K562 (cell line): ENCODE results near the gene HNRNPM. TPM values are rescaled to one million over a fixed set of nuclear protein-coding genes. Genes with fewer than 3 reads are reported as not detected.

ENCODE experiments used
- ATF1 ChIP-seq, 2 experiments: fragments of 450-650 bp in 1 of 2; IDR thresholded peaks; 2 replicates each; pipeline ENCODE4 v1.6.1; 2016; ENCODE audit warnings: missing compliant biosample characterization in 1 of 2, missing genetic modification characterization in 1 of 2
- BRD9 ChIP-seq: fragments of 450-650 bp; IDR thresholded peaks from 2 replicates; pipeline ENCODE4 v1.6.1; 2018; ENCODE audit warnings: low read depth; ENCODE audit not compliant: partially characterized antibody
- CBX2 ChIP-seq: fragments of 200-600 bp; sonication (generic); IDR thresholded peaks from one replicate; pipeline ENCODE4 v1.6.1; 2012; ENCODE audit warnings: mild to moderate bottlenecking, low read length, inconsistent platforms; ENCODE audit not compliant: insufficient read depth, poor library complexity, severe bottlenecking
- CHD2 ChIP-seq: IDR thresholded peaks from 2 replicates; pipeline ENCODE4 v1.6.1; 2011; ENCODE audit warnings: low read depth, low read length
- CSDE1 ChIP-seq, 2 experiments: fragments of 450-650 bp; IDR thresholded peaks; 2 replicates each; pipeline ENCODE4 v1.6.1; 2016; ENCODE audit warnings: mild to moderate bottlenecking in 1 of 2
- DNMT1 ChIP-seq: fragments of 450-650 bp; IDR thresholded peaks from 2 replicates; pipeline ENCODE4 v1.6.1; 2016; ENCODE audit warnings: antibody characterized with exemption, mild to moderate bottlenecking
- GABPA ChIP-seq: fragments of 200-800 bp; sonication (Bioruptor generic); conservative IDR thresholded peaks from 2 replicates; pipeline ENCODE4 v1.6.1; 2016; ENCODE audit warnings: low read depth, missing genetic modification characterization, missing compliant biosample characterization
- GTF2F1 ChIP-seq: IDR thresholded peaks from 2 replicates; pipeline ENCODE4 v1.6.1; 2011; ENCODE audit warnings: low read depth, low read length, improper control_type of control experiment
- HNRNPL ChIP-seq: fragments of 200-400 bp; formaldehyde crosslinking; IDR thresholded peaks from 2 replicates; pipeline ENCODE4 v1.6.1; 2017; ENCODE audit warnings: low read depth, mild to moderate bottlenecking, low read length
- JUNB ChIP-seq: fragments of 450-650 bp; formaldehyde crosslinking; conservative IDR thresholded peaks from 2 replicates; pipeline ENCODE4 v1.4.0; 2020; ENCODE audit warnings: mild to moderate bottlenecking
- NR1H2 ChIP-seq: sonication (generic); formaldehyde crosslinking; IDR thresholded peaks from 2 replicates; pipeline ENCODE4 v1.4.0; 2020; ENCODE audit warnings: mild to moderate bottlenecking, missing genetic modification reagents
- PATZ1 ChIP-seq: fragments of 250-450 bp; sonication (Bioruptor Pico); IDR thresholded peaks from 2 replicates; pipeline ENCODE4 v1.5.0; 2020; ENCODE audit warnings: mild to moderate bottlenecking, borderline replicate concordance
- PCBP1 ChIP-seq: fragments of 200-400 bp; formaldehyde crosslinking; IDR thresholded peaks from 2 replicates; pipeline ENCODE4 v1.6.1; 2018; ENCODE audit warnings: mild to moderate bottlenecking, low read depth, low read length; ENCODE audit not compliant: poor library complexity, severe bottlenecking
- SMAD2 ChIP-seq: fragments of 150-350 bp; IDR thresholded peaks from 2 replicates; pipeline ENCODE4 v1.6.1; 2014; ENCODE audit warnings: low read depth, mild to moderate bottlenecking, low read length
- TRIM24 ChIP-seq, 2 experiments: fragments of 450-650 bp; IDR thresholded peaks; 2 replicates each; pipeline ENCODE4 v1.6.1; 2016
- ZNF124 ChIP-seq: sonication (generic); formaldehyde crosslinking; IDR thresholded peaks from 2 replicates; pipeline ENCODE4 v1.8.1; 2022; ENCODE audit warnings: missing genetic modification reagents
- ZNF592 ChIP-seq: fragments of 450-650 bp; IDR thresholded peaks from 2 replicates; pipeline ENCODE4 v1.6.1; 2017; ENCODE audit warnings: antibody characterized with exemption, mild to moderate bottlenecking
- polyA plus RNA-seq, 8 experiments: library from polyadenylated mRNA; depleted of rRNA in 4 of 8; stranded (reverse) in 5 of 8; unstranded in 3 of 8; fragments of >200 nt; fragmentation: Nextera tagmentation in 2 of 8; fragmentation: Illumina TruSeq in 1 of 8; extraction: Ambion mirVana in 2 of 8; extraction: Trizol in 1 of 8; gene quantifications; 2 replicates each; pipeline versions ENCODE4 v1.2.1 to v1.2.3, GENCODE V29; 2011 to 2014; ENCODE audit warnings: inconsistent platforms in 1 of 8, missing spikeins in 1 of 8
- total RNA-seq, 7 experiments: library from RNA; depleted of rRNA in 6 of 7; stranded (reverse); fragments of >200 nt in 6 of 7; fragmentation: Illumina TruSeq in 2 of 7; extraction: Trizol in 2 of 7; gene quantifications; 2 replicates each; pipeline versions ENCODE4 v1.2.1 to v1.2.3, GENCODE V29; 2011 to 2021; ENCODE audit warnings: low replicate concordance in 1 of 7
- TF ChIP-seq, protein P1 (sequence below): fragments of 450-650 bp; formaldehyde crosslinking; IDR thresholded peaks from 2 replicates; pipeline ENCODE4 v1.4.0; 2020; ENCODE audit warnings: mild to moderate bottlenecking
- TF ChIP-seq, protein P2 (sequence below): sonication (generic); formaldehyde crosslinking; IDR thresholded peaks from 2 replicates; pipeline ENCODE4 v1.8.1; 2023; ENCODE audit warnings: mild to moderate bottlenecking, missing genetic modification reagents

HNRNPM gene
- total and polyA plus RNA-seq, 9 of the 15 experiments (the other 6 are each of a cell fraction or from before 2014, with no cell fraction given): 11.1 to 340 (median 195) TPM

GRCh38 chr19:8444677-8445487 is at the start of gene HNRNPM (continued):
- TF ChIP-seq ZNF592: no peak; the same call in 1 of the 2 replicates
- TF ChIP-seq DNMT1: no peak
- no peak for TF ChIP-seq HNRNPL
- no peak for TF ChIP-seq SMAD2
- TF ChIP-seq, protein P1, sequence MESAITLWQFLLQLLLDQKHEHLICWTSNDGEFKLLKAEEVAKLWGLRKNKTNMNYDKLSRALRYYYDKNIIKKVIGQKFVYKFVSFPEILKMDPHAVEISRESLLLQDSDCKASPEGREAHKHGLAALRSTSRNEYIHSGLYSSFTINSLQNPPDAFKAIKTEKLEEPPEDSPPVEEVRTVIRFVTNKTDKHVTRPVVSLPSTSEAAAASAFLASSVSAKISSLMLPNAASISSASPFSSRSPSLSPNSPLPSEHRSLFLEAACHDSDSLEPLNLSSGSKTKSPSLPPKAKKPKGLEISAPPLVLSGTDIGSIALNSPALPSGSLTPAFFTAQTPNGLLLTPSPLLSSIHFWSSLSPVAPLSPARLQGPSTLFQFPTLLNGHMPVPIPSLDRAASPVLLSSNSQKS (CRISPR knock-in tag): no peak
- no peak for TF ChIP-seq CBX2
- TF ChIP-seq JUNB (CRISPR knock-in tag): no peak
- TF ChIP-seq CSDE1 (IDR thresholded peaks at IDR 0.05): no peak
- TF ChIP-seq, protein P2, sequence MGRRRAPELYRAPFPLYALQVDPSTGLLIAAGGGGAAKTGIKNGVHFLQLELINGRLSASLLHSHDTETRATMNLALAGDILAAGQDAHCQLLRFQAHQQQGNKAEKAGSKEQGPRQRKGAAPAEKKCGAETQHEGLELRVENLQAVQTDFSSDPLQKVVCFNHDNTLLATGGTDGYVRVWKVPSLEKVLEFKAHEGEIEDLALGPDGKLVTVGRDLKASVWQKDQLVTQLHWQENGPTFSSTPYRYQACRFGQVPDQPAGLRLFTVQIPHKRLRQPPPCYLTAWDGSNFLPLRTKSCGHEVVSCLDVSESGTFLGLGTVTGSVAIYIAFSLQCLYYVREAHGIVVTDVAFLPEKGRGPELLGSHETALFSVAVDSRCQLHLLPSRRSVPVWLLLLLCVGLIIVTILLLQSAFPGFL (CRISPR knock-in tag): 0 out of 2 replicates have a peak, but pooled peaks have one; percentile 14
- TF ChIP-seq PATZ1 (CRISPR knock-in tag): no peak
- TF ChIP-seq GTF2F1: no peak
- no peak for TF ChIP-seq BRD9
- TF ChIP-seq NR1H2 (CRISPR knock-in tag): no peak
- TF ChIP-seq ATF1 (CRISPR knock-in tag; IDR thresholded peaks at IDR 0.05): no peak
- peak; percentile 51 for TF ChIP-seq ATF1 (tag; IDR thresholded peaks at IDR 0.05)
- TF ChIP-seq TRIM24 (IDR thresholded peaks at IDR 0.05): no peak
- 0 out of 2 replicates have a peak, but pooled peaks have one; percentile 13 for TF ChIP-seq GABPA
- no peak for TF ChIP-seq ZNF124 (CRISPR knock-in tag)
- peak; percentile 40 for TF ChIP-seq PCBP1
- TF ChIP-seq CHD2: peak; percentile 88
